GM23338 (cell line): ENCODE results near the gene CDK18.

Source experiments
- EZH2 ChIP-seq: fragments of 200-600 bp; sonication (generic); IDR thresholded peaks from one replicate; pipeline ENCODE4 v1.8.0; 2017; ENCODE audit warnings: antibody characterized with exemption, mild to moderate bottlenecking, low read depth; ENCODE audit not compliant: unreplicated experiment
- EZH2phosphoT487 ChIP-seq: fragments of 200-600 bp; sonication (generic); IDR thresholded peaks from one replicate; pipeline ENCODE4 v1.8.1; 2018; ENCODE audit warnings: antibody characterized with exemption; ENCODE audit not compliant: unreplicated experiment
- JUNB ChIP-seq: IDR thresholded peaks from one replicate; pipeline ENCODE4 v1.6.1; 2016; ENCODE audit warnings: antibody characterized with exemption; ENCODE audit not compliant: unreplicated experiment
- POLR2AphosphoS5 ChIP-seq: IDR thresholded peaks from 2 replicates; pipeline ENCODE4 v1.6.1; 2016; ENCODE audit warnings: antibody characterized with exemption, low read depth
- ZNF114 ChIP-seq: fragments of 250-450 bp; sonication (Bioruptor Pico); IDR thresholded peaks from 2 replicates; pipeline ENCODE4 v1.5.0; 2020; ENCODE audit warnings: mild to moderate bottlenecking, moderate library complexity
- TF ChIP-seq, protein P1 (sequence below), 2 experiments: fragments of 200-600 bp in 1 of 2; sonication (generic) in 1 of 2; conservative IDR thresholded peaks; 2 replicates each; pipeline versions ENCODE4 v1.5.1 to v1.6.1; 2016 to 2017; ENCODE audit warnings: antibody characterized with exemption in 2 of 2, low read depth in 2 of 2, mild to moderate bottlenecking in 2 of 2, moderate library complexity in 1 of 2
- TF ChIP-seq, protein P2 (sequence below): fragments of 250-450 bp; sonication (Bioruptor Pico); IDR thresholded peaks from 2 replicates; pipeline ENCODE4 v1.5.0; 2020; ENCODE audit warnings: mild to moderate bottlenecking, moderate library complexity
- TF ChIP-seq, protein P3 (sequence below): IDR thresholded peaks from one replicate; pipeline ENCODE4 v1.6.1; 2018; ENCODE audit warnings: antibody characterized with exemption; ENCODE audit not compliant: unreplicated experiment

DNA sequence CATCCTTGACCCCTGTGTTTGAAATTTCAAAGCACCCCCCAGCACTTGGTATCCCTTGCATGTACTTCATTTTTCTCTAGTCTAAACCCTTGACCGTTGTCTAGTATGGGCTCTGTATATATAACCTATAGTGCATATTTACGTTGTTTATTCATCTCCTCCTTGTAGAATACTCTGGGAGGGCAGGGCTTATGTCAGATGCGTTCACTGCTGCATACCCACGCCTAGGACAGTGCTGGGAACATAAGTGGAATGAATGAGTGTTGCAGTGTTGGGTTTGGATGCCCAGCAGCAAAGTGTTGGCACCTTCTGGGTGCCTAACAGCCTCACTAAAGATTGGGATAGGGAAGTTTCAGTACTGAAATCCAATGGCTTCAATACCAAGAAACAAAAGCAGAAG is 31.0 kb upstream of the CDK18 start:
- TF ChIP-seq, protein P1, sequence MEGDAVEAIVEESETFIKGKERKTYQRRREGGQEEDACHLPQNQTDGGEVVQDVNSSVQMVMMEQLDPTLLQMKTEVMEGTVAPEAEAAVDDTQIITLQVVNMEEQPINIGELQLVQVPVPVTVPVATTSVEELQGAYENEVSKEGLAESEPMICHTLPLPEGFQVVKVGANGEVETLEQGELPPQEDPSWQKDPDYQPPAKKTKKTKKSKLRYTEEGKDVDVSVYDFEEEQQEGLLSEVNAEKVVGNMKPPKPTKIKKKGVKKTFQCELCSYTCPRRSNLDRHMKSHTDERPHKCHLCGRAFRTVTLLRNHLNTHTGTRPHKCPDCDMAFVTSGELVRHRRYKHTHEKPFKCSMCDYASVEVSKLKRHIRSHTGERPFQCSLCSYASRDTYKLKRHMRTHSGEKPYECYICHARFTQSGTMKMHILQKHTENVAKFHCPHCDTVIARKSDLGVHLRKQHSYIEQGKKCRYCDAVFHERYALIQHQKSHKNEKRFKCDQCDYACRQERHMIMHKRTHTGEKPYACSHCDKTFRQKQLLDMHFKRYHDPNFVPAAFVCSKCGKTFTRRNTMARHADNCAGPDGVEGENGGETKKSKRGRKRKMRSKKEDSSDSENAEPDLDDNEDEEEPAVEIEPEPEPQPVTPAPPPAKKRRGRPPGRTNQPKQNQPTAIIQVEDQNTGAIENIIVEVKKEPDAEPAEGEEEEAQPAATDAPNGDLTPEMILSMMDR (conservative IDR thresholded peaks at IDR 0.05; ENCODE audit: low read depth in 2 of 2) = no peak
- TF ChIP-seq EZH2phosphoT487 (no peak), JUNB (no peak), ZNF114 (CRISPR knock-in tag) (no peak), POLR2AphosphoS5 (no peak), EZH2 (no peak)
- TF ChIP-seq, protein P2, sequence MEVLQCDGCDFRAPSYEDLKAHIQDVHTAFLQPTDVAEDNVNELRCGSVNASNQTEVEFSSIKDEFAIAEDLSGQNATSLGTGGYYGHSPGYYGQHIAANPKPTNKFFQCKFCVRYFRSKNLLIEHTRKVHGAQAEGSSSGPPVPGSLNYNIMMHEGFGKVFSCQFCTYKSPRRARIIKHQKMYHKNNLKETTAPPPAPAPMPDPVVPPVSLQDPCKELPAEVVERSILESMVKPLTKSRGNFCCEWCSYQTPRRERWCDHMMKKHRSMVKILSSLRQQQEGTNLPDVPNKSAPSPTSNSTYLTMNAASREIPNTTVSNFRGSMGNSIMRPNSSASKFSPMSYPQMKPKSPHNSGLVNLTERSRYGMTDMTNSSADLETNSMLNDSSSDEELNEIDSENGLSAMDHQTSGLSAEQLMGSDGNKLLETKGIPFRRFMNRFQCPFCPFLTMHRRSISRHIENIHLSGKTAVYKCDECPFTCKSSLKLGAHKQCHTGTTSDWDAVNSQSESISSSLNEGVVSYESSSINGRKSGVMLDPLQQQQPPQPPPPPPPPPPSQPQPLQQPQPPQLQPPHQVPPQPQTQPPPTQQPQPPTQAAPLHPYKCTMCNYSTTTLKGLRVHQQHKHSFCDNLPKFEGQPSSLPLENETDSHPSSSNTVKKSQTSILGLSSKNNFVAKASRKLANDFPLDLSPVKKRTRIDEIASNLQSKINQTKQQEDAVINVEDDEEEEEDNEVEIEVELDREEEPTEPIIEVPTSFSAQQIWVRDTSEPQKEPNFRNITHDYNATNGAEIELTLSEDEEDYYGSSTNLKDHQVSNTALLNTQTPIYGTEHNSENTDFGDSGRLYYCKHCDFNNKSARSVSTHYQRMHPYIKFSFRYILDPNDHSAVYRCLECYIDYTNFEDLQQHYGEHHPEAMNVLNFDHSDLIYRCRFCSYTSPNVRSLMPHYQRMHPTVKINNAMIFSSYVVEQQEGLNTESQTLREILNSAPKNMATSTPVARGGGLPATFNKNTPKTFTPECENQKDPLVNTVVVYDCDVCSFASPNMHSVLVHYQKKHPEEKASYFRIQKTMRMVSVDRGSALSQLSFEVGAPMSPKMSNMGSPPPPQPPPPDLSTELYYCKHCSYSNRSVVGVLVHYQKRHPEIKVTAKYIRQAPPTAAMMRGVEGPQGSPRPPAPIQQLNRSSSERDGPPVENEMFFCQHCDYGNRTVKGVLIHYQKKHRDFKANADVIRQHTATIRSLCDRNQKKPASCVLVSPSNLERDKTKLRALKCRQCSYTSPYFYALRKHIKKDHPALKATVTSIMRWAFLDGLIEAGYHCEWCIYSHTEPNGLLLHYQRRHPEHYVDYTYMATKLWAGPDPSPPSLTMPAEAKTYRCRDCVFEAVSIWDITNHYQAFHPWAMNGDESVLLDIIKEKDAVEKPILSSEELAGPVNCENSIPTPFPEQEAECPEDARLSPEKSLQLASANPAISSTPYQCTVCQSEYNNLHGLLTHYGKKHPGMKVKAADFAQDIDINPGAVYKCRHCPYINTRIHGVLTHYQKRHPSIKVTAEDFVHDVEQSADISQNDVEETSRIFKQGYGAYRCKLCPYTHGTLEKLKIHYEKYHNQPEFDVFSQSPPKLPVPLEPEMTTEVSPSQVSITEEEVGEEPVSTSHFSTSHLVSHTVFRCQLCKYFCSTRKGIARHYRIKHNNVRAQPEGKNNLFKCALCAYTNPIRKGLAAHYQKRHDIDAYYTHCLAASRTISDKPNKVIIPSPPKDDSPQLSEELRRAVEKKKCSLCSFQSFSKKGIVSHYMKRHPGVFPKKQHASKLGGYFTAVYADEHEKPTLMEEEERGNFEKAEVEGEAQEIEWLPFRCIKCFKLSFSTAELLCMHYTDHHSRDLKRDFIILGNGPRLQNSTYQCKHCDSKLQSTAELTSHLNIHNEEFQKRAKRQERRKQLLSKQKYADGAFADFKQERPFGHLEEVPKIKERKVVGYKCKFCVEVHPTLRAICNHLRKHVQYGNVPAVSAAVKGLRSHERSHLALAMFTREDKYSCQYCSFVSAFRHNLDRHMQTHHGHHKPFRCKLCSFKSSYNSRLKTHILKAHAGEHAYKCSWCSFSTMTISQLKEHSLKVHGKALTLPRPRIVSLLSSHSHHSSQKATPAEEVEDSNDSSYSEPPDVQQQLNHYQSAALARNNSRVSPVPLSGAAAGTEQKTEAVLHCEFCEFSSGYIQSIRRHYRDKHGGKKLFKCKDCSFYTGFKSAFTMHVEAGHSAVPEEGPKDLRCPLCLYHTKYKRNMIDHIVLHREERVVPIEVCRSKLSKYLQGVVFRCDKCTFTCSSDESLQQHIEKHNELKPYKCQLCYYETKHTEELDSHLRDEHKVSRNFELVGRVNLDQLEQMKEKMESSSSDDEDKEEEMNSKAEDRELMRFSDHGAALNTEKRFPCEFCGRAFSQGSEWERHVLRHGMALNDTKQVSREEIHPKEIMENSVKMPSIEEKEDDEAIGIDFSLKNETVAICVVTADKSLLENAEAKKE = no peak
- TF ChIP-seq, protein P3, sequence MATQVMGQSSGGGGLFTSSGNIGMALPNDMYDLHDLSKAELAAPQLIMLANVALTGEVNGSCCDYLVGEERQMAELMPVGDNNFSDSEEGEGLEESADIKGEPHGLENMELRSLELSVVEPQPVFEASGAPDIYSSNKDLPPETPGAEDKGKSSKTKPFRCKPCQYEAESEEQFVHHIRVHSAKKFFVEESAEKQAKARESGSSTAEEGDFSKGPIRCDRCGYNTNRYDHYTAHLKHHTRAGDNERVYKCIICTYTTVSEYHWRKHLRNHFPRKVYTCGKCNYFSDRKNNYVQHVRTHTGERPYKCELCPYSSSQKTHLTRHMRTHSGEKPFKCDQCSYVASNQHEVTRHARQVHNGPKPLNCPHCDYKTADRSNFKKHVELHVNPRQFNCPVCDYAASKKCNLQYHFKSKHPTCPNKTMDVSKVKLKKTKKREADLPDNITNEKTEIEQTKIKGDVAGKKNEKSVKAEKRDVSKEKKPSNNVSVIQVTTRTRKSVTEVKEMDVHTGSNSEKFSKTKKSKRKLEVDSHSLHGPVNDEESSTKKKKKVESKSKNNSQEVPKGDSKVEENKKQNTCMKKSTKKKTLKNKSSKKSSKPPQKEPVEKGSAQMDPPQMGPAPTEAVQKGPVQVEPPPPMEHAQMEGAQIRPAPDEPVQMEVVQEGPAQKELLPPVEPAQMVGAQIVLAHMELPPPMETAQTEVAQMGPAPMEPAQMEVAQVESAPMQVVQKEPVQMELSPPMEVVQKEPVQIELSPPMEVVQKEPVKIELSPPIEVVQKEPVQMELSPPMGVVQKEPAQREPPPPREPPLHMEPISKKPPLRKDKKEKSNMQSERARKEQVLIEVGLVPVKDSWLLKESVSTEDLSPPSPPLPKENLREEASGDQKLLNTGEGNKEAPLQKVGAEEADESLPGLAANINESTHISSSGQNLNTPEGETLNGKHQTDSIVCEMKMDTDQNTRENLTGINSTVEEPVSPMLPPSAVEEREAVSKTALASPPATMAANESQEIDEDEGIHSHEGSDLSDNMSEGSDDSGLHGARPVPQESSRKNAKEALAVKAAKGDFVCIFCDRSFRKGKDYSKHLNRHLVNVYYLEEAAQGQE = no peak
